GM10248 (cell line): Measurements from ENCODE around the gene SEMA3F.
"Not testable (repeated sequence)": the region's sequence is repeated elsewhere in the genome, so short reads cannot be mapped to it uniquely, and the experiment has no call there.

ENCODE experiments used
- CTCF ChIA-PET: fragments of 300-600 bp; sonication (Branson Sonifier 250); formaldehyde crosslinking; extraction: SDS; loops from one replicate; lab custom pipeline; 2021; ENCODE audit warnings: antibody characterized with exemption; lab: Yijun Ruan, JAX
- POLR2A ChIA-PET: fragments of 350-650 bp; sonication (Branson Sonifier 250); formaldehyde crosslinking; extraction: SDS; loops from one replicate; lab custom pipeline; 2020; ENCODE audit warnings: antibody characterized with exemption; lab: Yijun Ruan, JAX
- DNase-seq: peaks from one replicate; pipeline ENCODE4 v3.0.0; 2012; ENCODE audit errors: extremely low spot score
- TF ChIP-seq, protein P1 (sequence below): IDR thresholded peaks from 2 replicates; pipeline ENCODE4 v1.5.1; 2012; ENCODE audit warnings: mild to moderate bottlenecking, low read depth; ENCODE audit errors: extremely low read depth, missing control alignments, control extremely low read depth

Gene SEMA3F

GRCh38 chr3:50207359-50208042 is 52.4 kb downstream of the SEMA3F start:
- POLR2A ChIA-PET: no interaction called here
- DNase-seq: no peak
- CTCF ChIA-PET: interaction anchor here (6.2 to 26.7 kb wide), 3 partner anchors 14 to 19 kb away, joined by 39 to 393 read pairs (median 40); partner anchors contain the start of gene GNAT1
- TF ChIP-seq, protein P1, sequence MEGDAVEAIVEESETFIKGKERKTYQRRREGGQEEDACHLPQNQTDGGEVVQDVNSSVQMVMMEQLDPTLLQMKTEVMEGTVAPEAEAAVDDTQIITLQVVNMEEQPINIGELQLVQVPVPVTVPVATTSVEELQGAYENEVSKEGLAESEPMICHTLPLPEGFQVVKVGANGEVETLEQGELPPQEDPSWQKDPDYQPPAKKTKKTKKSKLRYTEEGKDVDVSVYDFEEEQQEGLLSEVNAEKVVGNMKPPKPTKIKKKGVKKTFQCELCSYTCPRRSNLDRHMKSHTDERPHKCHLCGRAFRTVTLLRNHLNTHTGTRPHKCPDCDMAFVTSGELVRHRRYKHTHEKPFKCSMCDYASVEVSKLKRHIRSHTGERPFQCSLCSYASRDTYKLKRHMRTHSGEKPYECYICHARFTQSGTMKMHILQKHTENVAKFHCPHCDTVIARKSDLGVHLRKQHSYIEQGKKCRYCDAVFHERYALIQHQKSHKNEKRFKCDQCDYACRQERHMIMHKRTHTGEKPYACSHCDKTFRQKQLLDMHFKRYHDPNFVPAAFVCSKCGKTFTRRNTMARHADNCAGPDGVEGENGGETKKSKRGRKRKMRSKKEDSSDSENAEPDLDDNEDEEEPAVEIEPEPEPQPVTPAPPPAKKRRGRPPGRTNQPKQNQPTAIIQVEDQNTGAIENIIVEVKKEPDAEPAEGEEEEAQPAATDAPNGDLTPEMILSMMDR: no peak

- TF ChIP-seq, protein P1: no peak
Observed at GRCh38 chr3:50208677-50209344, 53.7 kb downstream of the SEMA3F start.

DNA sequence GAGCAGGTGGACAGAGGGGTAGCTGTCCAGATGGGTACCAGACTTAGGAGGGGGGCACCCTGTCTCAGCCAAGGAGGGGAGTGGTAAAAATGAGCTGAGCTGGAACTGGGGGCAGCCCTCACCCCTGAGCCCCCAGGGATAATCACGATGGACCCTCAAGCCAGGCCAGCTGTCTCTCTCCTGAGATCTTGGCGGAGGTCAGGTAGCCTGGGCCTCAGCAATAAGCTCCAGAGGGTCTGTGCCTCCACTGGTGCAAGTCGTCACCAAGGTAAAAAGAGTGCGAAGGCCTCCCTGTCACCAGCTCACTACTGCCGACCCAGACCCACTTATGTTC is 55.0 kb downstream of the SEMA3F start:
- TF ChIP-seq, protein P1: no peak
- CTCF ChIA-PET: interaction anchor here (1.2 to 26.7 kb wide), 5 partner anchors 9 to 21 kb away, joined by 3 to 393 read pairs (median 5); partner anchors contain the start of gene GNAT1
- DNase-seq: no peak
- POLR2A ChIA-PET: no interaction called here

More at GRCh38 chr3:50208677-50209344, 53.7 kb downstream of the SEMA3F start:
- no peak for DNase-seq
- CTCF ChIA-PET: interaction anchor here (1.0 to 26.7 kb wide), 7 partner anchors 8 to 38 kb away, joined by 3 to 393 read pairs (median 3); partner anchors contain the start of gene GNAT1
- POLR2A ChIA-PET: no interaction called here

- ChIA-PET CTCF (interaction anchor here (0.8 to 26.7 kb wide), 6 partner anchors 10 to 36 kb away, joined by 3 to 393 read pairs (median 4); partner anchors contain the start of gene GNAT1), POLR2A (interaction anchor here (0.8 kb wide), 1 partner anchor 25 kb away, joined by 10 read pairs; no protein-coding TSS in a partner anchor)
- DNase-seq: no peak
- TF ChIP-seq, protein P1: no peak
Observed at GRCh38 chr3:50210510-50211367, 55.6 kb downstream of the SEMA3F start.

DNA sequence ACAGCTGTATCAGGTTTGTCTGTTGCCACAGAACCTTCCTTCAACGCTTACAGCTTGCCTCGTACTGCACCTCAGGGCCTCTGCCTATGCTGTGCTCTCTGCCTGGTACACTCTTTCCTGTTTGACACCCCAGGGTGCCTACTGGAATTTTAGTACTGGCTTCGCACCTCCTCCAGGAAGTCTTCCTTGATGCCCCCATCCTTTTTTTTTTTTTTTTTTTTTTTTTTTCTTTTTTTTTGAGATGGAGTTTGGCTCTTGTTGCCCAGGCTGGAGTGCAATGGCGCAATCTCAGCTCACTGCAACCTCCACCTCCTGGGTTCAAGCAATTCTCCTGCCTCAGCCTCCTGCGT is 56.2 kb downstream of the SEMA3F start:
- DNase-seq: not testable (repeated sequence)
- CTCF ChIA-PET: interaction anchor here (0.8 to 26.7 kb wide), 5 partner anchors 10 to 35 kb away, joined by 3 to 393 read pairs (median 5); partner anchors contain the start of gene GNAT1
- POLR2A ChIA-PET: interaction anchor here (0.8 kb wide), 1 partner anchor 26 kb away, joined by 10 read pairs; no protein-coding TSS in a partner anchor

DNA sequence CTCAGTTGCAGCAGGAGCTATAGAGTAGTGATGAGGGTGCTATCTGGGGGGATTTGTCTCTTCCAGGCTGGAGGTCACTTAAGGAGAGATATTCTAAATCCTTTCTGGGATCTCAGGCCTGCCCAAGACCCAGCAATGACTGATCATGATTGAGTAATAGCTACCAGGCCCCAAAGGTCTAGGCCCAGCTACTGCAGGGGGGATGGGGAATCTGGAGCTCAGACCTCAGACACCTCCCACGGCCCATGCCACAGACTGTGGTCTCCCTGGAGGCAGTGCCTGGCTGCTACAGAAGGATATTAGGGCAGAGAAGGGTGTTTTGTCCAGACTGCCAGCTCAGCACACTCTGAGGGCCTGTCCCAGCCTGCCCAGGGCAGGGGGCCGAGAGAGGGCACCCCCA is 56.8 kb downstream of the SEMA3F start:
- DNase-seq: no peak
- ChIA-PET POLR2A (interaction anchor here (0.6 kb wide), 1 partner anchor 409 kb away, joined by 3 read pairs; the partner anchor contains the start of gene INKA1), CTCF (interaction anchor here (0.6 to 26.7 kb wide), 4 partner anchors 14 to 47 kb away, joined by 3 to 393 read pairs (median 22); partner anchors contain the start of gene GNAT1)
- TF ChIP-seq, protein P1: no peak
